CD4-positive, alpha-beta memory T cell (primary cell): ENCODE results near the gene NRXN3. TPM values are rescaled to one million over a fixed set of nuclear protein-coding genes. Genes with fewer than 3 reads are reported as not detected.
A peak's percentile ranks its signal among the peaks of the same experiment; 100 is the strongest.

ENCODE experiments used
- CTCF ChIA-PET: fragments of 350-600 bp; sonication (Branson Sonifier 250); formaldehyde crosslinking; loops from one replicate; lab custom pipeline; 2021; ENCODE audit warnings: inconsistent platforms; ENCODE audit not compliant: partially characterized antibody; lab: Charles Lee
- POLR2A ChIA-PET: fragments of 350-600 bp; sonication (Branson Sonifier 250); formaldehyde crosslinking; loops from one replicate; lab custom pipeline; 2021; ENCODE audit not compliant: partially characterized antibody; lab: Charles Lee
- DNase-seq, 5 donors: peaks; one replicate each; pipeline versions ENCODE4 v3.0.0 to v3.0.0-alpha.2; 2020 to 2022; ENCODE audit warnings: mixed read lengths in 1 of 5
- H3K27ac ChIP-seq: one replicate; pipeline ENCODE4 v1.7.0; 2013; ENCODE audit warnings: low read depth, low read length
- H3K27me3 ChIP-seq: 2 replicates; pipeline ENCODE4 v1.7.0; 2013; ENCODE audit warnings: mild to moderate bottlenecking, low read length, moderate library complexity; ENCODE audit not compliant: insufficient read depth
- H3K36me3 ChIP-seq: 2 replicates; pipeline ENCODE4 v1.7.0; 2013; ENCODE audit warnings: mild to moderate bottlenecking, low read length, moderate library complexity; ENCODE audit not compliant: insufficient read depth
- H3K4me1 ChIP-seq: 2 replicates; pipeline ENCODE4 v1.7.0; 2013; ENCODE audit warnings: mild to moderate bottlenecking, low read length, moderate library complexity; ENCODE audit not compliant: insufficient read depth
- H3K4me3 ChIP-seq, 2 donors: one replicate each; pipeline ENCODE4 v1.7.0; 2013; ENCODE audit warnings: low read length in 2 of 2, mild to moderate bottlenecking in 1 of 2
- H3K9me3 ChIP-seq, 2 donors: one replicate each; pipeline ENCODE4 v1.7.0; 2013; ENCODE audit warnings: low read length in 2 of 2, control low read depth in 1 of 2; ENCODE audit not compliant: control insufficient read depth in 1 of 2
- H3K27ac Mint-ChIP-seq, 7 donors: one replicate each; pipeline ENCODE4 v1.8.0; 2020 to 2021; ENCODE audit warnings: mixed read lengths in 7 of 7, mild to moderate bottlenecking in 6 of 7, inconsistent platforms in 3 of 7, moderate library complexity in 3 of 7
- H3K27me3 Mint-ChIP-seq, 2 donors: one replicate each; pipeline ENCODE4 v1.8.0; 2020 to 2021; ENCODE audit warnings: mixed read lengths in 2 of 2
- H3K36me3 Mint-ChIP-seq, 2 donors: one replicate each; pipeline ENCODE4 v1.8.0; 2020 to 2021; ENCODE audit warnings: mixed read lengths in 2 of 2, inconsistent platforms in 1 of 2, mild to moderate bottlenecking in 1 of 2
- H3K4me1 Mint-ChIP-seq, 4 donors: one replicate each; pipeline ENCODE4 v1.8.0; 2020 to 2021; ENCODE audit warnings: mixed read lengths in 4 of 4, mild to moderate bottlenecking in 1 of 4
- H3K4me3 Mint-ChIP-seq, 8 donors: one replicate each; pipeline ENCODE4 v1.8.0; 2020 to 2021; ENCODE audit warnings: mixed read lengths in 8 of 8, mild to moderate bottlenecking in 7 of 8, moderate library complexity in 6 of 8, inconsistent platforms in 3 of 8
- H3K9me3 Mint-ChIP-seq, 8 donors: one replicate each; pipeline ENCODE4 v1.8.0; 2020 to 2021; ENCODE audit warnings: mixed read lengths in 8 of 8, mild to moderate bottlenecking in 5 of 8, inconsistent platforms in 3 of 8, moderate library complexity in 1 of 8
- intact Hi-C: fragments of 100-400 bp; cut with micrococcal nuclease; formaldehyde crosslinking; loops from one replicate; pipeline ENCODE4 v1.15.1; 2023
- polyA plus RNA-seq, 2 donors: library from polyadenylated mRNA; unstranded; fragments of 300-500 nt; fragmentation: Illumina TruSeq; gene quantifications; one replicate each; pipeline ENCODE4 v1.2.3, GENCODE V29; 2021
- total RNA-seq, 2 experiments: library from RNA; stranded (reverse); gene quantifications; one replicate each; pipeline ENCODE4 v1.2.3, GENCODE V29; 2021

The NRXN3 gene
- total and polyA plus RNA-seq, 4 experiments from 2014 or later = not detected

DNA sequence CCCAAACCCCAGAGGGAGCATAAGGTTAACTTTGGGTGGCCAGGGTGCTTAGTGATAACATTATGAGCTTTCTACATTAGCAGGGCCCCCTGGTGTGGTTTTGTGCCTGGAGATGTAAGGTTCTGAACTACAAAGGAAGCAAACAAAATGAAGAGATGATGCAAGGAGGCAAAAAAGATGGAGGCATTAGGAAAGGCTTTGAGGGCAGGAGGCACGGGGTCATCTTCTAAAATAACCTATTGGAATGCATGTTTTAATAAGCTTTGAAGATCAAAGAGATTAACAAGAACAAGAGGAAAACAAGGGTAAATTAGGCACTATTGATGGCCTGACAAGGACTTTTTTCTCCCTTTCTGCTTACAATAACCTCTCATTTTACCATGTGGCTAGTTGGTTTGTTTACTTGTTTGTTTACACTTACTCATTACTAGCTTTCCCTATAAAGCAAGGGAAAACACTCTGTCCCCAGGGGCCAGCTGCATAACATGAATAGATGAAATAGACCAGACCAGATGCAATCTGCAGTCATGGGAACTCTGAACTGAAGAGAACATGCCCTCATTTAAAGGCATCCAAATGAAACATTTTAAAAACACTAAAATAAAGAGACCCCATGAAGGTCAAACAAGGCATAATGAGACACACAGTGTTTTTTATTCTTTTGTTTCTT is 1650.8 kb downstream of the NRXN3 start:
- Histone ChIP-seq H3K4me3 (no peak overlapping the region), H3K36me3 (no peaks in the 10 kb centered on the region)
- no peaks in the 10 kb centered on the region for H3K36me3 Mint-ChIP-seq

GRCh38 chr14:79822034-79822433 is 1651.9 kb downstream of the NRXN3 start:
- Histone ChIP-seq H3K9me3 (no peaks in the 10 kb centered on the region), H3K36me3 (no peaks in the 10 kb centered on the region), H3K27me3 (no peaks in the 10 kb centered on the region), H3K27ac (no peak overlapping the region), H3K4me1 (no peaks in the 10 kb centered on the region), H3K4me3 (no peak overlapping the region)
- H3K4me1 Mint-ChIP-seq = no peaks in the 10 kb centered on the region
- H3K4me3 Mint-ChIP-seq = no peak overlapping the region
- ChIA-PET CTCF (no interaction called here), POLR2A (no interaction called here)
- H3K27ac Mint-ChIP-seq = no peak overlapping the region
- DNase-seq = no peak
- intact Hi-C loops = no loop called here
- H3K36me3 Mint-ChIP-seq = no peaks in the 10 kb centered on the region
- H3K9me3 Mint-ChIP-seq = peaks cover 1 to 16% (median 9%) of the 10 kb centered on the region in 8 donors
- no peaks in the 10 kb centered on the region for H3K27me3 Mint-ChIP-seq

More for the DNA sequence above, 1650.8 kb downstream of the NRXN3 start:
- no peaks in the 10 kb centered on the region for H3K4me1 ChIP-seq
- Mint-ChIP-seq H3K27me3 (no peaks in the 10 kb centered on the region), H3K4me3 (no peak overlapping the region), H3K9me3 (peaks cover 0 to 15% (median 7%) of the 10 kb centered on the region in 8 donors), H3K27ac (no peak overlapping the region), H3K4me1 (no peaks in the 10 kb centered on the region)
- no peak for DNase-seq
- H3K27ac ChIP-seq = no peak overlapping the region
- no peaks in the 10 kb centered on the region for H3K9me3 ChIP-seq
- intact Hi-C loops = no loop called here
- no peaks in the 10 kb centered on the region for H3K27me3 ChIP-seq
- ChIA-PET POLR2A (no interaction called here), CTCF (no interaction called here)

- intact Hi-C loops = no loop called here
- Histone ChIP-seq H3K36me3 (no peaks in the 10 kb centered on the region), H3K4me3 (no peak overlapping the region), H3K27me3 (no peaks in the 10 kb centered on the region), H3K27ac (no peak overlapping the region), H3K9me3 (no peaks in the 10 kb centered on the region), H3K4me1 (no peaks in the 10 kb centered on the region)
- DNase-seq = no peak
- no peak overlapping the region for H3K4me3 Mint-ChIP-seq
- no peaks in the 10 kb centered on the region for H3K4me1 Mint-ChIP-seq
- peaks cover 4 to 12% (median 8%) of the 10 kb centered on the region in 8 donors for H3K9me3 Mint-ChIP-seq
- H3K36me3 Mint-ChIP-seq = peaks cover 0 to 4% of the 10 kb centered on the region in 2 donors
- H3K27ac Mint-ChIP-seq = peak overlapping the region in 1 of 7 donors; percentile 85
- ChIA-PET POLR2A (no interaction called here), CTCF (no interaction called here)
- H3K27me3 Mint-ChIP-seq = peaks cover 0 to 1% of the 10 kb centered on the region in 2 donors
Observed at GRCh38 chr14:79825046-79825521, 1654.9 kb downstream of the NRXN3 start.

DNA sequence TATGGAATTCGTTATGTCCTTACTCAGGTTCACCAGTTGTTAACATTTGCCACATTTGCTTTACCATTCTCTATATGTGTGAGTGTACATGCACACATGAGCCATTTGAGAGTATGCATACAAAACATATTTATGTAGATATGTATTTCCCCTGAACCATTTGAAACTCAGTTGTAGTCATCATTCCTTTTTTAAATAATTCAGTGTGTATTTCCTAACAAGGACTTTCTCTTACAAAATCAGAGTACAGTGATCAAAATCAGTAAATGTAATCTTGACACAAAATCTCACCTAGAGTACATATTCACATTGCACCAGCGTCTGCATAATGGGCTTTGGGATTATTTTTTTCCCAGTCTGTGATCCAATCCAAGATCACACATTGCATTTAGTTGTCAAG is 1656.2 kb downstream of the NRXN3 start:
- DNase-seq = no peak
- intact Hi-C loops = no loop called here
- H3K4me1 ChIP-seq = no peaks in the 10 kb centered on the region
- Mint-ChIP-seq H3K4me1 (no peaks in the 10 kb centered on the region), H3K27me3 (peaks cover 0 to 1% of the 10 kb centered on the region in 2 donors), H3K36me3 (peaks cover 0 to 4% of the 10 kb centered on the region in 2 donors), H3K27ac (no peak overlapping the region), H3K4me3 (no peak overlapping the region), H3K9me3 (peaks cover 3 to 10% (median 8%) of the 10 kb centered on the region in 8 donors)
- ChIA-PET POLR2A (no interaction called here), CTCF (no interaction called here)
- H3K27me3 ChIP-seq = no peaks in the 10 kb centered on the region
- H3K36me3 ChIP-seq = no peaks in the 10 kb centered on the region
- no peak overlapping the region for H3K27ac ChIP-seq
- H3K9me3 ChIP-seq = no peaks in the 10 kb centered on the region
- no peak overlapping the region for H3K4me3 ChIP-seq

DNA sequence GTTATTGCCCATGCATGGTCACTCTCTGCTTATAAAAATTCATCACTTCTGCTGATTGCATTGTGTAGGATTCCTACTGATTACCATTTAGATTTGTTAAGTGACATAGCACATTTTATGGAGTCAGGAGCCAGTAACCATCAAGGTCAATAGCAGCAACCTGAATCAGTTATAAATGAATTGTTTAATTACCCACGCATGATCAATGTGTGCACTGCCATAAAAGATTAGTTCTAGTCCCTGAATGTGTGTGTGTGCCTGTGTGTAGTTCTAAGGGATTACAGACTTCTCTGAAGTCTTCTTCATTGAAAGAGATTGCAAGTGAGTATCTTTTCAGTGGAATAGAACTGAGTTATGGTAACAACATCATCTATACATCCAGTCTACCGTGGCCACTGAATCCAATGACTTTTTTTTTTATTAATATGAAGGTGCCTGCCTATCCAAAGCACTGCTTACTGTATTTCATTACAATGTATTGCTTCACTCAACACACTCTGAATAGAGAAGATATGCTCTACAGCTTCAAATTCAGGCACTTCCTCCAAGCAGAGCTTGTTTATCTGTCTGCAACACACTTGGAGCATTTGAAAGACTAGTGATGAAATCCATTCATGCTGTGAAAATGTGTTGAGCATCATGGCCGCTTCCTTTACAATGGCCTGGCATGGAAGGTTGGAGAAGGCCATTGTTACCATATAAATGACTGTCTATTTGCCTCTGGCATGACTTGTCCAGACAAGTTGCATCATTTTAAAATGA is 1659.4 kb downstream of the NRXN3 start:
- Histone ChIP-seq H3K9me3 (no peaks in the 10 kb centered on the region), H3K36me3 (no peaks in the 10 kb centered on the region), H3K27ac (no peak overlapping the region), H3K4me1 (no peaks in the 10 kb centered on the region), H3K27me3 (no peaks in the 10 kb centered on the region), H3K4me3 (no peak overlapping the region)
- no peak overlapping the region for H3K4me3 Mint-ChIP-seq
- H3K4me1 Mint-ChIP-seq = no peaks in the 10 kb centered on the region
- no peak overlapping the region for H3K27ac Mint-ChIP-seq
- CTCF ChIA-PET = no interaction called here
- DNase-seq = no peak
- H3K27me3 Mint-ChIP-seq = peaks cover 0 to 1% of the 10 kb centered on the region in 2 donors
- intact Hi-C loops = no loop called here
- H3K36me3 Mint-ChIP-seq = peaks cover 0 to 4% of the 10 kb centered on the region in 2 donors
- POLR2A ChIA-PET = no interaction called here
- H3K9me3 Mint-ChIP-seq = peaks cover 0 to 12% (median 6%) of the 10 kb centered on the region in 8 donors

DNA sequence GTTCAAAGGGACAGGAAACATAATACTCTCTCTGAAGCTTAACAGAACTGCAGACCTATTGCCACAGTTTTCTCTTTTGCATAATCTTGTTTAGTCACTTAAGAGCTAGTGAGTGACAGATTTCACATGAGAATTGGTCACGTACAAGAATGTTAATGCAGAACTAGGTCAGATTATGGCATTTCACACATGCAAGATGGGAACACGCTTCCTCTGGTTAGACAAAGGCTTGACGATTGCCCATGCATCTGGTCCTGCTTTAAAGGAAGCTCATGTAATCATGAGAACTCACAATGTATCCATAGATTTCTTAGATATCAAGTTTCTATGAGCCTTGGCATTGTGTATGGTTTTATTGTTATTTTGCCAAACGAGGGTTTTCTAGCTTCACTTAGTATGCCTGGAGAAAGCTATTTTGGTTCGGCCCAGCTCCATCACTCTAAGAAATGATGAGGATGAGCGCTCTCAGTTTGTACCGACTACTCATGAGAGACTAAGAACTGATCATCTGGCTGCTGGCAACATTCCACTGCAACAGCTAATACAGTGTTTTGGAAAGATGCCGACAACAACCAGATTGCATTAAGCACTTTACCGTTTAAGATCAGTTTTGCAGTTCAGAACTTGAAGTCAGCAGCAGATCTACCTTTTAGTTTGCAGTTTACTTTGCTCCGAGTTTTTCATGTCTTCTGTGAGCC is 1661.2 kb downstream of the NRXN3 start:
- no peak overlapping the region for H3K27ac ChIP-seq
- intact Hi-C loops = no loop called here
- Mint-ChIP-seq H3K4me1 (no peaks in the 10 kb centered on the region), H3K27ac (no peak overlapping the region), H3K4me3 (no peak overlapping the region), H3K9me3 (peaks cover 0 to 11% (median 4%) of the 10 kb centered on the region in 8 donors), H3K27me3 (peaks cover 0 to 1% of the 10 kb centered on the region in 2 donors), H3K36me3 (peaks cover 0 to 4% of the 10 kb centered on the region in 2 donors)
- H3K9me3 ChIP-seq = no peaks in the 10 kb centered on the region
- no peak for DNase-seq
- H3K4me3 ChIP-seq = no peak overlapping the region
- no peaks in the 10 kb centered on the region for H3K27me3 ChIP-seq
- POLR2A ChIA-PET = no interaction called here
- CTCF ChIA-PET = no interaction called here
- H3K4me1 ChIP-seq = no peaks in the 10 kb centered on the region
- no peaks in the 10 kb centered on the region for H3K36me3 ChIP-seq

DNA sequence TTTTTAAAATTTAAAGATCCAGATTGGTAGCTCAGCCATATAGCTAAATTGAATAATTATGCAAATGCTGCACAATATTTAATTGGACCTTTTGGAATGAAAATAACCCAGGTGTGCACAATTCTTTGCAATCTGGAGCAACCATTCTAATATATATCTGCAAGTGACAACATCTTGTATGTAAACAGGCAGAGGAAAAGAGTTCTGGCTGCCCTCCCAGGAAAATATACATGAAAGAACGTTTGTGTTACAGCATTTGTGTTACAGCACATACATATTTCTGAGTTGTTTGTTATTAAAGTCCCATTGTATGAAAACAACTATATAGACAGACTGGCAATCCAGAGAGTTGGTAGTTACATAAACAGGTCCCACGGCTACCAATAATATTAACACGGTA is 1663.6 kb downstream of the NRXN3 start:
- H3K4me3 Mint-ChIP-seq = no peak overlapping the region
- Histone ChIP-seq H3K27me3 (no peaks in the 10 kb centered on the region), H3K9me3 (no peaks in the 10 kb centered on the region), H3K36me3 (no peaks in the 10 kb centered on the region), H3K4me1 (no peaks in the 10 kb centered on the region), H3K4me3 (no peak overlapping the region), H3K27ac (no peak overlapping the region)
- peaks cover 0 to 4% (median 0%) of the 10 kb centered on the region in 8 donors for H3K9me3 Mint-ChIP-seq
- POLR2A ChIA-PET = no interaction called here
- H3K36me3 Mint-ChIP-seq = no peaks in the 10 kb centered on the region
- no peak overlapping the region for H3K27ac Mint-ChIP-seq
- CTCF ChIA-PET = no interaction called here
- peaks cover 0 to 1% of the 10 kb centered on the region in 2 donors for H3K27me3 Mint-ChIP-seq
- intact Hi-C loops = no loop called here
- DNase-seq = no peak
- H3K4me1 Mint-ChIP-seq = no peaks in the 10 kb centered on the region
